Measurements from ENCODE around the gene PGM2.

Gene PGM2

DNA sequence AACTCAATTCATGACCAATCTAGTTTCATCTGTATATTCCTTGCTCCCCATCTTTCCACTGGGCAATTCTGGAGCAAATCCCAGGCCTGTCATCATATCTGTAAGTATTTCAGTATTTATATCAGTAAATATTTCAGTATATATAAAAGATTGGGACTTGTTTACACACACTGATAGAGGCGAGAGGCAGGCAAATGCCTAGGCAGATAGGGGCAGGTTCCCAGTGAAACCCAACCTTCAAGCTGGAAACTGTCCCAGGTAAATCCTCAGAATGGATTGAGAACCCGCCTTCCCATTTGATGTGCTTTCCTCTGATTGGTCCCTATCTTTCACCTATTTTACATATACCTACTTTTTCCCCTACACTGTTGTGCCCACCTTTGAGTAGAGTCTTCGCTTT lies 40.6 kb downstream of the PGM2 start:
- no peak for DNase-seq

DNA sequence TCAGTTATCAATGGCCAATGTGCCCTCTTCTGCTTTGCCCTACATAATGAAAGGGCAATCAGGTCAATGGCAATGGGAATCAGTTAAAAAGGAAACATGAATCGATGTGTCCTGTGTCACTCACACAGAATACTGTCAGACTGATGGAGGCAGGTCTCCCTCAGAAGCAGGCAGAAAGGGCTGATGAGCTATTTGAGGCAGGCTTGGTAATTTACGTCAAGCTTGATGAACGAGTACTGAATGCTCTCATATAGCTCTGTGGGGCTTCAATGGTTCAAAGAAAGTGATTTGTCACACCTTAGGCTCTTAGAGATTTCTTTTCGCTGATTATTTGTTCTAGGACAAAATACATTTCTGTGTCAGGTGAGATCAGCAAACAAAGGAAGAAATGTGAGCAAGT lies 41.8 kb downstream of the PGM2 start:
- no peak for DNase-seq

DNA sequence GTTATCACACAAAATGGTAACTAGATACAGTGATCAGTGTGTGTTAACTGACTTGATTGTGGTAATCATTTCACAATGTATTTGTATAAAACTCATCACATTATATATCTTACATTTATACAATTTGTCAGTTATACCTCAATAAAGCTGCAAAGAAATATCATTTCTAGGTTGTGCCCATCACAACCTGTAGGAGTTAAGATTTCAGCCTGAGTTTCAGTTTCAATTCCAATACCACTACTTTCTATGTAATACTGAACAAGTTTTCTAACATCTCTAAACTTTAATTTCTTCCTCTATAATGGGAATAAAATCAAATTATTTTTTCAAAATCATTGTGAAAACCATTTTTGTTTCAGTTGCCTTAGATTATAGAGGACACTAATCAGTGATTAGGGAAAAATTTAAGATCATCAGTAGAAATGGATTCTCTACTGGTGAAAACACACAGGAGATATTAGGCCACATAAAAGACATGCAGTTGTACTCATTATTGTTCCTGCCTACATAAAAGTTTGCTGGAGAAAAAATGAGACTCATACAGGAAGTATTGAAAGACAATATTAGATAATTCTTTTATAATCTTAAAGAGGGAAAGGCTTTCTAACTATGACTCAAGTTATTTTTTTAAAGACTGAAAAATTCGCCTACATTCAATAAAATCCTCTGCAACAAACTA lies 46.0 kb downstream of the PGM2 start:
- DNase-seq, result no peak

DNA sequence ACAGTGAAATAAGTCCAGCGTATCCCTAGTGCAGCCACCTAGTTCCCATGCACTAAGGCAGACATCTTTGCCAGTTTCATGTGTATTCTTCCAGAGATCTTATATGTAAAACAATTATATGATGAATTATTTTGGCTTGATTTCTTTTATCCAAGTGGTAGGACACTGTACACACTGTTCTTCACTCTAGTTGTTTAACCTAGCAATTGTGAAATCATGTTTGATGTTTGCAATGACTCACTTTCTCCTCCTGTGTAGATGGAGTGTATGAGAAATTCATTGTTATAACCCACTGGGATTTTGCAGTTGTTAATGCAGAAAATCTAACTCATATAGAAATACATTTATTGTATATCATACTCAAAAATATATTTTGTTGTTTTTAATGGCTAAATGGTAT lies 46.9 kb downstream of the PGM2 start:
- DNase-seq, result no peak

DNA sequence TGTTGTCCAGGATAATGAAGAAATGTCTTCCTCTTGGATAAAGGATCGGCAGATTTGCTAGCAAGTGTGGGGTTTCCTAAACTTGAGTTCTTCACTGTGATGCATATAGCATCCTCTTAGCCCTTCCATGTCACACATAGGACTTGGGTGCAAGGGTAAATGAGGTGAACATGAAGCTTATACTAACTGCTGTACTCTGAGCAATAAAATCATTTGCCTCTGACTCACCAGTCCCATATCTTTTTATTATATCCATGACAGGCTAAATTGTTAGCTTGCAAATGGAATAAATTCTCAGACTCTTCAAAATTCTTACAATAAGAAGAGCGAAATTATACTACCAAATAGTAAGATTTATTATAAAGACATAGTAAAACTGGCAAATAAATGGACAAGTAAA lies 49.7 kb downstream of the PGM2 start:
- DNase-seq, result no peak

DNA sequence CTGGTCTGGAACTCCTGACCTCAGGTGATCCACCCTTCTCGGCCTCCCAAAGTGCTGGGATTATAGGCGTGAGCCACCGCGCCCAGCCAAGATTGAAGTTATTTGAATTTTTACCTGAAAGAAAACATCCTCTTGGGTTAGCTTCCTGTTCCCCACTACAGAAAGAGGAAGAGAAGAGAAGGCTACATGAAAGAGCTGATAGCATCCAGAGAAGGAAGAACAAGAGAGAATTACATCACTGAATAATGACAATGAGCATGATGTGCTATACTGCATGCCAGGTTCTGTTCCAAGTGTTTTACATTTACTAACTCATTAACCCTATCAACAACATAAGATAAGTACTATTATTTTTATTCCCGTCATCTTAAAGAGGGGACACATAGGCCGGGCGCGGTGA lies 52.9 kb downstream of the PGM2 start:
- DNase-seq, result no peak

DNA sequence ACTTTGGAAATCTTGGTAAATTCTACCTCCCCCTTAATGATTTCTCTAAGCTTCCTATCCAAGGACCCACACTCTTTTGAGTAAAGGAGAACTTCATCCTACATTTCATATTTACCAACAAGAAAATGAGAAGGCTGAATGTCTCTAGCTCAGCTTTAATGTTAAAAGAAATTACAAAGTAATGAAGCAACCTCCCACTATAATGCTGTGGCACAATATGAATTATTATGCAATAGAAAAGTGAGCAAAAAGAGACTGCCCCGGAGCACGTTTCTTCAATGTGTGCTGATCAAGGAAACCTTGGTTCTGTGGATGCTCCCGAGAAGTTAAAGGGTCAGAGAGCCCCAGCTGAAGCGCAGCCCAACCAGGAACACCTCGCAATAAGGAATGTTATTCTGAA lies 55.3 kb downstream of the PGM2 start:
- no peak for DNase-seq

DNA sequence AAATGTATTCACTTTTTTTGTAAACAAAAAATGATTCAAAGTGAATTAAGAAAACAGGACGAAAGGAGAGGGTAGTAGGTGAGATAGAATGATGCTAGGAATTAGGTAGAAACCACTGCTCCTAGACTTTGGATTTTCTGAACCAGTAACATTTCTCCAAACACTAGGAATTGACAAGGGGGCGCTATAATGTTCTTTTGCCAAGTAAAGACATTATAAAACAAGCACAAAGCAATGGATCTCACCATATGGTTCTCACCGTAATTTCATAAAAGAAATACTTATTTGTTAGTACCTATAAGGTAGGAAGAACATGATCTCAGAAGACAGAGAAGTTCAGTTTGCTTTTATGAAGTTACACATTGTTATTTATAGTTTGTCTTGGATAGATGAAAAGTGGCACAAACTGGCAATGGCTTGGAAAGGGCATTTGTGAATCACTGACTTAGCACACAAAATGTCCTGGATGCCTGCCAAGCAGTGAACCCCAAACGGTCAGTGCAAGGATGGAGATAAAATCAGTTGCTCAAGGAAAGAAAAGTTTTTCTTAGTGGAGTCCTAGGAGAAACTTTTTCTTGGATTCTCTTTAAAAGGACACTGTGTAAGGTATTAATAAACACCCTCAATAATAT lies 56.3 kb downstream of the PGM2 start:
- no peak for DNase-seq

DNA sequence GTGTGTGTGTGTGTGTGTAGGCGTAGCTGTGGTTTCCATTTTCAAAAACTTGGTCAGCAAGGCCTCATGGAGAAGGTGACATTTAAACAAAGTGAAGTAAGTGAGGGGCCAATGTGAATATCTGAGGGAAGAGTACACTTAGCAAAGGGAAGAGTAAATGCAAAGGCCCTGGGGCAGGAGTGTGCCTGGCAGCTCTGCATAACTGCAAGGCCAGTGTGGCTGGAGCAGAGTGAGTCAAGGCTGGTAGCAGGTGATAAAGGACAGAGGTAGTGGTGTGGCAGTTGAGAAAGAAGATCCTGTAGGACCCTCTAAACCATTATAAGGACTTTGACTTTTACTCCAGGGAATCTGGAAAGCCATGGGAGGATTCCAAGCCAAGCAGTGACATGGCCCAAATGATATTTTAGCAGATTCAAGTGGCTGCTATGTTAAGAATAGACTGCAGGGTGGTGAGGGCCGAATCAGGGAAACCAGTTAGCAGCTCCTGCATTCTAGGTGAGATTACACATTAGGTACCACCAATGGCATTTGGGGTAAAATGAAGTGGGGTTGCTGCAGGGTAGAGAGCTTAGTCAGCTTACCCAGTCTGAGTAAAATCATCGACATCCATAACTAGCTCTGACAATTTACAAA lies 58.5 kb downstream of the PGM2 start:
- DNase-seq, result no peak

DNA sequence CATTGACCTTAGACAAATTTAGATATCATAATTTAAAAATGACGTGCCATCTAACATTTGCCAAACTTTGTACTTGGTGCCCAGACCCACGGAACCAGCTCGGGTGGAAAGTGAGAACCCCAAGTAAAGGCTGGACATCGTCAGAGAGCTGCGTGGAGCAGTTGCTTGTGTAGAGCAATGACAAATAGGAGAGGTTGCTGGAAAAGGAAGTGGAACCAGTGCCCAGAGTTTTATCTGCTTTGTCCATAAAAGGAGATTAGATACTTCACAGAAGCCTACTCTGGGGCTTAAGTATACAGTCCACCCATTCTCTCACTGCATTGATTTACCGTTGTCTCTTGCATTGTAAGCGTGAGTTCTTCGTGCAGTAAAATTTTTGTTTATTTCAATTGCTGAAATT lies 59.0 kb downstream of the PGM2 start:
- no peak for DNase-seq

DNA sequence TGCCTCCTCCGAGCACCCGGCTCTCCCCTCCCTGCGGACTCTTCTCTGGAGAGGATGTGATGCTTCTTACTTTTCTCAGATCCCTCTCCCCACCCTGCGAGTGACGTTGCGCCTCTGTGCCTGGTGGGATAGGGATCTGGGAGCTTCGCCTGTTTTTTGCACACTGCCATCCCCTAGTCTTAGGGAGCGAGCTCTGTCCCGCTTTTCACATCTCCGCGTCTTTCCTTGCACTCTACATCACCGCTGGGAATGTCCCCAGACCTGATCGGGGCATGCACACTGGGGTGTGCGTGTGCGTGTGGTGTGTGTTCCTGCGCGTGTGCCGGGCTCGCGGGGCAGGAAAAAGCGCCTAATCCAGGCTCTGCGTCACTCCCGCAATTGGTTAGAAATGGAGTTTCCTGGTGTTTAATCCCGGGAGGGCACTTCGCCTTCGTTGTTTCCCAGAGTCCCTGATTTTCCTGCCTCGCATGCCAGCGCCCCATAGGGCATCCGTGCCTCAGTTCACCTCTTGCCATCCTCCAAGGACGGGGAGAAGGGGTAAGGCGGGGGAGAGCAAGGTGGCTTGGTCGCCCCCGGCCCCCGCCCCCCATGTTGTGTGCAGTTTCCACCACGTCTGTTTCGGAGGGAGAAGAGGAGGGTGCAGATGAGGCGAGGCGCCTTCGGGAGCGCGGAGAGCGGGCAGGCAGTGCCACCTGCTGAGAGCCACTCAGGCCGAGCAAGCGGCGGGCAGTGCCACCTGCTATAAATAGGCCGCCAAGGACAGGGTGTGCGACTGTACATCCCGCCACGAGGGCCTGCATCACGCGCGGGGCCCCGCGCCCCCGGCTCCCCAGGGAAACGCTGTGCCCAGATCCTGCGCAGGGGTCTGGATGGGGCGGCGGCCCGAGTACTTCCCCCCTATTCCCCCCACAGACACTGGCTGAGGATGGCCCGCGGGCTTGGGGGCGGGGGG lies 63.6 kb downstream of the PGM2 start:
- peak; percentile 54 to 61 for DNase-seq

DNA sequence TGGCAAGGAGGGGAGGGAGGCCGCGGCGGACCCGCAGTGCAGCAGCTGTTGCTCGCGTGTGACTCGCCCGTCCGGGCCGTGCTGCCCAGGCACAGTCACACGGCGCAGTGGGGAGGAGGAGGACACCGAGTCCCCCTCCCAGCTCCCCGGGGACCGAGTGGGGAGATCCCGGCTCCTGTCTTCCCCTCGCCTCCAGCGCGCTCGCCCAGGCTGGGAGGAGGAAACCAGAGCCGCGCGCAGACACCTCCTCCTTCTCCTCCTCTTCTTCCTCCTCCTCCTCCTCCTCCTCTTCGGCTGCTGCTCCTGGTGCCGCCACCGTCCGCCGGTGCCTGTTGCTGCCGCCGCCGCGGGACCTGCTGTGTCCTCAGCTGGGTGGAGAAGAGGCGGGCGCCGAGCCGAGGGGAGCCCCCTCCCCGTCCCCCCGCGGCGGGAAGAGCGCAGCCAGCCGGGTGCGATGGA lies 64.3 kb downstream of the PGM2 start, which contains the start of gene TBC1D1:
TSS of gene TBC1D1 (plus strand) at position 284 of the 459 bp plus-strand sequence. CDS start 11,012 bp downstream, outside the sequence.
- DNase-seq, result peak in 1 of 2 experiments; percentile 60

DNA sequence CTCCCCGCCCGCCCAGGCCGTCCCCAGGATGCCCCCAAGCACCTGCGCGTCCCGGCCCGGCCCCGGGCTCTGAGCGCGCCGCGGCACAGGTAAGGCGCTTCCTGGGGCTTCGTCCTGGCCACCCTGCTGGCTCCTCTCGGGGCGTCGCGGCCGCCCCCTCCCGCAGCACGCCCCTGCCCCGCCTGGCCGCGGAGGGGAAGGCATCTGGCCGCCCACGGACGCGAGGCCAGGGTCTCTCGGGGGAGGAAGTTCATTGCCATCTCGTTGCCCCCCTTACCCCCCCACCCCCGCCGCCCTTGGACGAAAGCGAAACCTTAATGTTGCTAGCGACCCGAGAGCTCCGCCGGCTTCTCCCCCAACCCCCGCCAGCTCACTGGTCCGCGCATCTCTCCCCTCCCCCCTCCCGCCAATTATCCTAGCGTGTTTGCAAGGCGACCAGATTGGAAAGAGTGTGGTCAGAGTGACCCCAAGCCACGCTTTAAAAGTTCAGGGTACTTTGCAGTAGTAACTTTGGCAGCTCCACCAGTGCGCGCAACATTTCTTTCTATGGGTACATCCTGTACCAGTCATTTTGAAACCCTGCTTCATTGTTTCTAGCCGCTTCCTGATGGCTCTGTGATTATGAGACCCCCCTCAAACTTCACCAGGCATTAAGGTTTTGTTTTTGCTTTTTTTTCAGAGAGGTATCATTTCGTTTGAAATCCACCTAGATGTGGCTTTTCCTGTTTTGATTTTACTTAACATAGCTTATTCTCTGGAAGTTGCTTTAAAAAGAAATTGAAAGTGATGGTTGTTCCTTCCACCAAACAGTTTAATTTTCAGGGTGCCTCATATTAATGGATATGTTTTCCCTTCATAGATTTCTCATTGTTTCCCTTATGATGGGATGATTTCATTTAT lies 65.0 kb downstream of the PGM2 start:
- peak; percentile 68 to 72 for DNase-seq

DNA sequence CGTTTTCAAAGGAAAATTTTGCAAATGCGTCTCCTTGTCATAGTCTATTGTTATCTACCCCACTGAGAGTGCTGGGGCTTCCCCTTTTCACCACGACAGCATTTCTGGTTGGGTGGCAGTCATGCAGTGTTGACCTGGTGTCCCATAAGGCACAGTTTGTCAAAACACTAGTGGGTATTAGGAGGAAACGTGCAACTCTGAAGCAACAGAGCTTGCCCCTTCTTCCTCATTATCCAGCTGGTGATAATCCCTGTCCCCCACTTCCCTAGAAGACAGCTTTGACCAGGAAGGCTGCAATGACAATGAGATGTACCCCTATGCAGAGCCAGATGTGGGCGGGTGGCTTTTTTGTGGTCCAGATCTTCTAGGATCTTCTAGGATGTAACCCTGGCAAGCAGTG lies 66.2 kb downstream of the PGM2 start:
- peak; percentile 64 to 66 for DNase-seq

DNA sequence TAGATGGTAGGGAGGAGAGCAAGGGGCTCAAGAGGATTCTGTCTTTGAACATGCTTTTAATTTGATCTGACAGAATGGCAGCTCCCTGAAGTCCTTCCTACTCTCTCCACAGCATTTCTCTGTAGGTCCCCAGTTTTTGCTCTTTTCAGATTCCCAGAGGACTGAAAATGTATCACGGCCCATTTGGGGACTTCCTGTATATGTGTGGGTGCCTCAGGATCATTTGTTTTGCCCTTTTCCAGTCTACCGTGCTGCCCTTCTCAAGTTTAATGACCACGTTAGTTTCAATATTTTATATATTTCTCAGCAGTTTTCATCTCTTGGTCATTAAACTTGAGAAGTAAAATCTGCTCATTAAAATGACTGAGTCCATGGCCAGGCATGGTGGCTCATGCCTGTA lies 66.7 kb downstream of the PGM2 start:
- DNase-seq, result no peak

DNA sequence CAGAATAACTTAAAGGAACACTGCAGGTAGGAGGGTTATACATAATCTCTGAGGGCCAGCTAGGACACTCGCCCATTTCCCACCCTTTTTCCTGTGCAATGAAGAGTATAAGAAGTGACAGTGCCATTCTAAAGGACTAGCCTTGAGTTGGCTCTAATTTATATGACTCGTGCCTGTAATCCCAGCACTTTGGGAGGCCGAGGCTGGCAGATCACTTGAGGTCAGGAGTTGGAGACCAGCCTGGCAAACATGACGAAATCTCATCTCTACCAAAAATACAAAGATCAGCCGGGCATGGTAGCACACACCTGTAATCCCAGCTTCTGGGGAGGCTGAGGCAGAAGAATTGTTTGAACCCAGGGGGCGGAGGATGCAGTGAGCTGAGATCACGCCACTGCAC lies 68.8 kb downstream of the PGM2 start:
- no peak for DNase-seq

DNA sequence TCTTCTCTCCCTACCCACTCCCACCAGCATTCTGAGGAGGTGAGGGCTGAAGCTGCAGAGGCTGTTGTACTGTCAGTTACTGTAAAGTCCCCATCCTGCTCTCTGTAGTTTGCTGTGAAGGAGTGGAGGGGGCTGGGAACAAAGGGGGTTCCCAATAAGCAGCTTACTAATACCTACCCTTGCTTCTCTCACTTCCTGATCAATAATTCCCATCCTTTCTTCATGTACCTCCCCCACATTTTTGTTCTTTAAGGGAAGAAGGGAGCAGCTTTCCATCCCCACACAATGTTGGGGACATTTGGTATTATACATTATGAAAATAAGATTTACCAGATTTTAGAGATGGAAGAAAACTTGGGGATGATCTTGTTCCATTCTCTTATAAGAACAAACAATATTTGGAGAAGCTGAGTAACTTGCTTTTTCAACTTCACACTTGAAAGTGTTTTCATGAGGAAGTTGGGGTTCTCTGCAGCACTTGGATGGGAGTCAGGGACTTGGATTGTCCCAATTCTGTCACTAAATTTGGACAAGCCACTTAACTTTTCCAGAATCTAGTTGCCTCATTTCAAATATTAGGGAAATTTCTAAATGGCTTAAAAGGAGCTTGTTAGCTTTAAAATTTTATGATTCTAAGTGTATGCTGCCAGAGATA lies 69.8 kb downstream of the PGM2 start:
- no peak for DNase-seq

DNA sequence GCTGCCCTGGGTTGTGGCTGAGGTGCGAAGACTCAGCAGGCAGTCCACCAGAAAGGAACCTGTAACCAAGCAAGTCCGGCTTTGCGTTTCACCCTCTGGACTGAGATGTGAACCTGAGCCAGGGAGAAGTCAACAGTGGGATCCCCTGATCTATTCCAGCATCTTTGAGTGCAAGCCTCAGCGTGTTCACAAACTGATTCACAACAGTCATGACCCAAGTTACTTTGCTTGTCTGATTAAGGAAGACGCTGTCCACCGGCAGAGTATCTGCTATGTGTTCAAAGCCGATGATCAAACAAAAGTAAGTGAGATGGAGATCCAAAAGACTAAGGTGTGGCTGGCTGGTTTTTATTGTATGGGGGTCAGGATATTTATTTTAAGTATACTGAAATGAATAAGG lies 75.7 kb downstream of the PGM2 start:
- no peak for DNase-seq

DNA sequence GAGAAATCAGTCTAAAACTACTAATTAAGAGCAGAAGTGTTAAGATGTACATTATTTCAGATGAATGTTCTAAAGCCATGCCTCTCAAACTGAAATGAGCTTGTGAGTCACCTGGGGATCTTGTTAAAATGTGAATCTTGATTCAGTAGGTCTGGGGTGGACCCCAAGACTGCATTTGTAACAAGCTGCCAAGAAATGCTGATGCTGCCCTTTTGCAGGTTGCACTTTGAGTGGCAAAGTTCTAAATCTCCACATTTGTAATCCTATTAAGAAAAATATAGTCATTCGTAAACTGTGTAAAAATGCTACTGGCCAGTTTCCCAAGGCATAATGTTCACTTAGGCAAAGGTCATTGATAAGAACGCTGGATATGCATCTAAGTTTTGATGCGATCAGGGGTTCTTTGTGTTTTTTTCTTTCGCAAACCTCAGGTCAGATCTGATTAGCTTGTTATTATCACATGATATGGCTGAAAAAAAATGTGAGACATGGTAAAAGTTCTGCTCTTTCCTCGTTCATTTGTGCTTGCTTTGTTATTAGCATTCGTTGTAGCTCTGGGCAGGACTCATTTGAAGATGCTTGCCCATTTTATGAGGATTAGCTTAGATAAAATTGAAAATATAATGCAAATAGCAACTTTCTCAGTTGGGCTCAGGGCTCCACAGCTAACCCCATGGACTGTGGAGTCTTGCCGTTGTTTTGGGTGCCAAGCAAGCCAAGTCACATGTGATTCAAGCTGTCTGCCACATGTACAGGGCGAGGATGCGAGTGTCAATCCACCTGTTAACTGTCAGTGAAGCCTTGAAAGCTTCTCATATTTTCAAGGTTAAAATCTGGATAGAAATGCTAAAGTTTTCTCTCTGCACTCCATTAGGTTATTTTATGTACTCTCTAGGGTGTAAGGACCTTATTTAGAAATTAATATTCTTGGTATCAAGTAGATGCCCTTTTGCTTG lies 76.5 kb downstream of the PGM2 start:
- no peak for DNase-seq

DNA sequence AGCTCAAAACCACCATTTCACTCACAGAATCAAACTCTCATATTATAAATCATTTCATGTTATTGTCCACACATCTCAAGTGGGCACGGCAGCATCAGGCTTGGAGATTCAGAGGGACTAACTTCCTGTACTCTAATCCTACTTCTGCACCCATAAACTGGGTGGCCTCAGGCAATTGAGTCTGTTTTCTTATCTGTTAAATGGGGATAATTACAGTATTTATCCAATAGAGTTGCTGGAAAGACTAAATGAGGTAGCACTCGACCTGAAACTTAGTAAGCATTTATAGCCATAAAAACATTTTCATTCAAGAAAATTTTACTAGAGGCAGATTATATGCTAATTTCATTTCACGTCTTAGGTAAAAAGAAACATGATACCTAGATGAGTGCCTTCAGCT lies 77.4 kb downstream of the PGM2 start:
- no peak for DNase-seq
